Loucy (cell line): Measurements from ENCODE around the gene UNC119B.

Experiments used
- H2AFZ ChIP-seq: fragments of 200-600 bp; sonication (generic); 2 replicates; pipeline ENCODE4 v1.6.0; 2016; ENCODE audit warnings: antibody characterized with exemption, mild to moderate bottlenecking, low read length, moderate library complexity
- H3F3A ChIP-seq: fragments of 200-600 bp; 2 replicates; pipeline ENCODE4 v1.6.0; 2016; ENCODE audit warnings: antibody characterized with exemption, low read depth, mild to moderate bottlenecking
- H3K27me3 ChIP-seq: fragments of 200-600 bp; sonication (generic); 2 replicates; pipeline ENCODE4 v1.6.1; 2014; ENCODE audit warnings: low read length, mild to moderate bottlenecking; ENCODE audit not compliant: insufficient read depth, poor library complexity, severe bottlenecking
- H3K36me3 ChIP-seq: fragments of 200-600 bp; sonication (generic); 2 replicates; pipeline ENCODE4 v1.6.1; 2016; ENCODE audit warnings: low read length; ENCODE audit not compliant: insufficient read depth
- H3K4me1 ChIP-seq: fragments of 200-600 bp; sonication (generic); 2 replicates; pipeline ENCODE4 v1.5.1; 2014; ENCODE audit warnings: low read length, mild to moderate bottlenecking; ENCODE audit not compliant: insufficient read depth, poor library complexity, severe bottlenecking
- H3K4me2 ChIP-seq: fragments of 200-600 bp; sonication (generic); 2 replicates; pipeline ENCODE4 v1.6.0; 2014; ENCODE audit warnings: antibody characterized with exemption, low read length, low read depth, mild to moderate bottlenecking; ENCODE audit not compliant: poor library complexity, severe bottlenecking
- H3K4me3 ChIP-seq: fragments of 200-600 bp; sonication (generic); 2 replicates; pipeline ENCODE4 v1.5.1; 2014; ENCODE audit warnings: low read length, mild to moderate bottlenecking, mixed read lengths; ENCODE audit not compliant: poor library complexity, severe bottlenecking
- H3K79me2 ChIP-seq: fragments of 200-600 bp; sonication (generic); 2 replicates; pipeline ENCODE4 v1.6.1; 2014; ENCODE audit warnings: low read length; ENCODE audit not compliant: insufficient read depth
- H3K9ac ChIP-seq: fragments of 200-600 bp; sonication (generic); 2 replicates; pipeline ENCODE4 v1.6.0; 2014; ENCODE audit warnings: mild to moderate bottlenecking, low read depth, low read length, moderate library complexity; ENCODE audit not compliant: poor library complexity, severe bottlenecking
- H3K9me2 ChIP-seq: fragments of 200-600 bp; sonication (generic); replicated peaks from 2 replicates; pipeline ENCODE4 v1.6.1; 2016; ENCODE audit warnings: low read depth, low read length, mixed read lengths
- H3K9me3 ChIP-seq: fragments of 200-600 bp; sonication (generic); 2 replicates; pipeline ENCODE4 v1.6.1; 2014; ENCODE audit warnings: mild to moderate bottlenecking, antibody characterized with exemption, low read length, low read depth; ENCODE audit not compliant: insufficient read depth
- H4K20me1 ChIP-seq: fragments of 200-600 bp; sonication (generic); 2 replicates; pipeline ENCODE4 v1.6.0; 2014; ENCODE audit warnings: antibody characterized with exemption, low read length, mild to moderate bottlenecking; ENCODE audit not compliant: insufficient read depth, poor library complexity, severe bottlenecking
- EZH2phosphoT487 ChIP-seq: fragments of 200-600 bp; IDR thresholded peaks from 2 replicates; pipeline ENCODE4 v1.6.1; 2018; ENCODE audit warnings: antibody characterized with exemption, mild to moderate bottlenecking, moderate library complexity, borderline replicate concordance
- TF ChIP-seq, protein P1 (sequence below): fragments of 200-600 bp; sonication (generic); conservative IDR thresholded peaks from 2 replicates; pipeline ENCODE4 v1.5.1; 2014; ENCODE audit warnings: mild to moderate bottlenecking, antibody characterized with exemption, low read length

The UNC119B gene

DNA sequence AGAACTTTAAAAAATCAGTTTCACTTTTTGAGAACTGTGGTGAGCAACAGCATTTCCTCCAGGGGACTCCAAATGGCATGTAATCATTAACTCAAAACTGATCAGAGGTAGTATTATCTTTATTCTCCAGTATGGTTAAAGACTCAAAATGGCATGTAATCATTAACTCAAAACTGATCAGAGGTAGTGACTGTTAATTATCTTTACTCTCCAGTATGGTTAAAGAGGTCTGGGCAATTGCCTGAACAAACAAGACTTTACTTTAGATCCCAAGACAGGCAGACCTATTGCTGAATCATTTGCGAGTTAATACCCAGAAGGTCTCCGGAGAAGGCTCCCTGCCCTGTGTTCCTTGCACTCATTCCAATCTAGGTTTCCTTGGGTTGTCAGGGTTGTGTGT is 8.8 kb downstream of the UNC119B start:
- H4K20me1 ChIP-seq, result no peaks in the 10 kb centered on the region
- no peak overlapping the region for H3K4me3 ChIP-seq
- H3K79me2 ChIP-seq, result no peaks in the 10 kb centered on the region; the same call in 1 of the 2 replicates
- TF ChIP-seq, protein P1, sequence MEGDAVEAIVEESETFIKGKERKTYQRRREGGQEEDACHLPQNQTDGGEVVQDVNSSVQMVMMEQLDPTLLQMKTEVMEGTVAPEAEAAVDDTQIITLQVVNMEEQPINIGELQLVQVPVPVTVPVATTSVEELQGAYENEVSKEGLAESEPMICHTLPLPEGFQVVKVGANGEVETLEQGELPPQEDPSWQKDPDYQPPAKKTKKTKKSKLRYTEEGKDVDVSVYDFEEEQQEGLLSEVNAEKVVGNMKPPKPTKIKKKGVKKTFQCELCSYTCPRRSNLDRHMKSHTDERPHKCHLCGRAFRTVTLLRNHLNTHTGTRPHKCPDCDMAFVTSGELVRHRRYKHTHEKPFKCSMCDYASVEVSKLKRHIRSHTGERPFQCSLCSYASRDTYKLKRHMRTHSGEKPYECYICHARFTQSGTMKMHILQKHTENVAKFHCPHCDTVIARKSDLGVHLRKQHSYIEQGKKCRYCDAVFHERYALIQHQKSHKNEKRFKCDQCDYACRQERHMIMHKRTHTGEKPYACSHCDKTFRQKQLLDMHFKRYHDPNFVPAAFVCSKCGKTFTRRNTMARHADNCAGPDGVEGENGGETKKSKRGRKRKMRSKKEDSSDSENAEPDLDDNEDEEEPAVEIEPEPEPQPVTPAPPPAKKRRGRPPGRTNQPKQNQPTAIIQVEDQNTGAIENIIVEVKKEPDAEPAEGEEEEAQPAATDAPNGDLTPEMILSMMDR, result no peak
- no peak for TF ChIP-seq EZH2phosphoT487
- no peaks in the 10 kb centered on the region for H3F3A ChIP-seq
- no peak overlapping the region for H3K9ac ChIP-seq
- no peak overlapping the region for H2AFZ ChIP-seq
- H3K4me2 ChIP-seq, result no peak overlapping the region
- H3K4me1 ChIP-seq, result peaks cover 3% of the 10 kb centered on the region
- H3K9me2 ChIP-seq, result no peaks in the 10 kb centered on the region
- H3K9me3 ChIP-seq, result no peaks in the 10 kb centered on the region
- H3K27me3 ChIP-seq, result no peaks in the 10 kb centered on the region
- H3K36me3 ChIP-seq, result peaks cover 14% of the 10 kb centered on the region; the same call in 1 of the 2 replicates

DNA sequence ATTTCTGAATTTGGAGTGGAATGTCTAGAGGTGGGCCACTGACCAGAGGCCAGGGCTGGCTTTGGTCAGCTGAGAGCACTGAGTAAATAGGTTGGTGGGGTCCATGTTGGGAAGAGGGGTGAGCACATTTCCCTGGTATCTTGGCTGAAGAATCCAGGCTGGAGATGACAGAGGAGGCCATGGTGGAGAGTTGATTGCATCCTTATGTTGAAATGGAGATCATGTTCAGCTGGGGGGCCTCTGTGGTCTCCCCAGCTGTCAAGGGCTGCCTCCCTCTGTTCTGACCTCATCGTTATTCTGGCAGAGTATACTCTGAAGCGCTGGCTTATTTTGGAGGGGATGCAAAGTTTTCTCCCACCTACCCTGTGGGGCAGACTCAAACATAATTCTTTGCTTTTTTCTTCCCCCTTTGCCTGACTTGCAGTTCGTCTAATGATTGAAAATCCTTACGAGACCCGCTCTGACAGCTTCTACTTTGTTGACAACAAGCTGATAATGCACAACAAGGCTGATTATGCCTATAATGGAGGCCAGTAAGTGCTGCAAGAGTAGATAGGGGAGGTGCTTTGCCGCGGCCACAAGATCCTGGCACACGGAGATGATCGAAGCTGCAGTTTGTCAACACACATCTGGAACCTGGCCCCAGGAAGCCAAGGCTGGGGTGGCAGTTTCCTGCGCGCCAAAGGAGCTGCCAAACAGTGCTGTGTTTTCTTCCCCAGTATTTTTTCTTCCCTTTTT is 9.4 kb downstream of the UNC119B start:
- H3K4me1 ChIP-seq, result peaks cover 3% of the 10 kb centered on the region

GRCh38 chr12:120720234-120720986 is 10.2 kb downstream of the UNC119B start:
- Histone ChIP-seq H3K4me2 (no peak overlapping the region), H3K9ac (no peak overlapping the region), H3K36me3 (peaks cover 14% of the 10 kb centered on the region; the same call in 1 of the 2 replicates)

More for the DNA sequence above, 9.4 kb downstream of the UNC119B start:
- Histone ChIP-seq H3K79me2 (no peaks in the 10 kb centered on the region; the same call in 1 of the 2 replicates), H4K20me1 (no peaks in the 10 kb centered on the region), H3K9me2 (no peaks in the 10 kb centered on the region), H3K27me3 (no peaks in the 10 kb centered on the region), H3K36me3 (peaks cover 14% of the 10 kb centered on the region; the same call in 1 of the 2 replicates), H3K9me3 (no peaks in the 10 kb centered on the region), H3F3A (no peaks in the 10 kb centered on the region), H2AFZ (no peak overlapping the region), H3K9ac (no peak overlapping the region), H3K4me3 (no peak overlapping the region), H3K4me2 (no peak overlapping the region)
- TF ChIP-seq, protein P1, result no peak
- no peak for TF ChIP-seq EZH2phosphoT487

More at GRCh38 chr12:120720234-120720986, 10.2 kb downstream of the UNC119B start:
- no peak overlapping the region for H2AFZ ChIP-seq
- no peaks in the 10 kb centered on the region for H3K79me2 ChIP-seq
- H3K9me2 ChIP-seq, result no peaks in the 10 kb centered on the region
- H3K27me3 ChIP-seq, result no peaks in the 10 kb centered on the region
- no peaks in the 10 kb centered on the region for H3K9me3 ChIP-seq
- H3K4me1 ChIP-seq, result peaks cover 9% of the 10 kb centered on the region
- no peaks in the 10 kb centered on the region for H3F3A ChIP-seq
- no peaks in the 10 kb centered on the region for H4K20me1 ChIP-seq
- H3K4me3 ChIP-seq, result no peak overlapping the region
- TF ChIP-seq EZH2phosphoT487, result no peak
- TF ChIP-seq, protein P1, result no peak
